HFFc6 (cell line): ENCODE data around the gene NXT1. TPM values are rescaled to one million over a fixed set of nuclear protein-coding genes. Genes with fewer than 3 reads are reported as not detected.

Experiments
- DNase-seq: peaks from one replicate; pipeline ENCODE4 v3.0.0-alpha.2; 2018
- H3K27ac Mint-ChIP-seq: 2 replicates; pipeline ENCODE4 v1.8.0; 2020; ENCODE audit warnings: mild to moderate bottlenecking, mixed read lengths
- H3K27me3 Mint-ChIP-seq: 2 replicates; pipeline ENCODE4 v1.8.0; 2021; ENCODE audit warnings: mild to moderate bottlenecking, moderate library complexity, mixed read lengths; ENCODE audit not compliant: insufficient read depth
- H3K36me3 Mint-ChIP-seq: 2 replicates; pipeline ENCODE4 v1.8.0; 2021; ENCODE audit warnings: low read depth, mixed read lengths
- H3K4me1 Mint-ChIP-seq: 2 replicates; pipeline ENCODE4 v1.8.0; 2020; ENCODE audit warnings: low read depth, mixed read lengths
- H3K4me3 Mint-ChIP-seq: 2 replicates; pipeline ENCODE4 v1.8.0; 2020; ENCODE audit warnings: mild to moderate bottlenecking, moderate library complexity, mixed read lengths
- H3K9me3 Mint-ChIP-seq: 2 replicates; pipeline ENCODE4 v1.8.0; 2020; ENCODE audit warnings: mild to moderate bottlenecking, mixed read lengths
- total RNA-seq, 6 experiments: library from RNA; stranded (reverse); fragmentation: NEBNext Ultra II Directional; extraction: Animal tissue kit (Norgen Biotek cat#: 25700); gene quantifications; 2 replicates in 1 of 6; 3 replicates in 5 of 6; pipeline ENCODE4 v1.2.3, GENCODE V29; 2021
- TF ChIP-seq, protein P1 (sequence below): fragments of 200-600 bp; sonication (generic); IDR thresholded peaks from 2 replicates; pipeline ENCODE4 v1.5.0; 2021; ENCODE audit warnings: antibody characterized with exemption, mild to moderate bottlenecking

NXT1 gene
- total RNA-seq, 6 experiments from 2014 or later, result 14.6 to 19.1 (median 15.9) TPM

DNA sequence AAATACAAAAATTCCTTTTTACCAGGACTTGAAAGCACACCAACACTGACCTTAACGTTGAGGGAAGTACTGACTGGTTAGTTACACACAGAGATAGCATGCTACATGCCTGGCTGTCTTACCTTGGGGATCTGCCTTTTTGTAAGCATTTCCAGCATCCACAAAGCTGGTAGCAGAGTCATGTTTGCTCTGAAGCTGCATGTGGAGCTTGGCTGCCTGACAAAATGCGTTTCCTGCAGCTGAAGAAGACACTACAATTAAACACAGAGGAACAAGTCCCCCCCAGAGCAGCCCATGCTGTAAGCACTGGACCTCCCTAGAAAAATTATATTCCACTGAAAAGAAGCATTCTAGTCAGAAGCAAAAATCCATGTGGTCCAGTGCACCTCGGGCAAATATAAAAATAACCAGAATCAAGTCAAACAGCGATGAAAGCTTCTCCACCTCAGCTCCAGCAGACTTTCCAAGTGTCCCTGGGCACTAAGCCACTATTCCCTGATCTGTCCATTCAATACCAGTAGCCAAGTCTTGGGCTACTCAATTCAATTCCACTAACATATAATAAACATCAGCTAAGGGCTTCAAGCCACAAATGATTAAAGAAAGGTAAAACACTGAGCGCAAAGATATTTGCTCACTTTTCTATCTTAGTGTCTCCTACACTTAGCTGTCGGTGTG is 46.5 kb downstream of the NXT1 start:
- DNase-seq, result no peak
- Mint-ChIP-seq H3K4me1 (peaks cover 41% of the 10 kb centered on the region), H3K36me3 (peaks cover 26% of the 10 kb centered on the region), H3K9me3 (no peaks in the 10 kb centered on the region), H3K27ac (peak overlapping the region; percentile 87; the same call in 1 of the 2 replicates), H3K27me3 (no peaks in the 10 kb centered on the region; the same call in 1 of the 2 replicates), H3K4me3 (no peak overlapping the region)
- TF ChIP-seq, protein P1, sequence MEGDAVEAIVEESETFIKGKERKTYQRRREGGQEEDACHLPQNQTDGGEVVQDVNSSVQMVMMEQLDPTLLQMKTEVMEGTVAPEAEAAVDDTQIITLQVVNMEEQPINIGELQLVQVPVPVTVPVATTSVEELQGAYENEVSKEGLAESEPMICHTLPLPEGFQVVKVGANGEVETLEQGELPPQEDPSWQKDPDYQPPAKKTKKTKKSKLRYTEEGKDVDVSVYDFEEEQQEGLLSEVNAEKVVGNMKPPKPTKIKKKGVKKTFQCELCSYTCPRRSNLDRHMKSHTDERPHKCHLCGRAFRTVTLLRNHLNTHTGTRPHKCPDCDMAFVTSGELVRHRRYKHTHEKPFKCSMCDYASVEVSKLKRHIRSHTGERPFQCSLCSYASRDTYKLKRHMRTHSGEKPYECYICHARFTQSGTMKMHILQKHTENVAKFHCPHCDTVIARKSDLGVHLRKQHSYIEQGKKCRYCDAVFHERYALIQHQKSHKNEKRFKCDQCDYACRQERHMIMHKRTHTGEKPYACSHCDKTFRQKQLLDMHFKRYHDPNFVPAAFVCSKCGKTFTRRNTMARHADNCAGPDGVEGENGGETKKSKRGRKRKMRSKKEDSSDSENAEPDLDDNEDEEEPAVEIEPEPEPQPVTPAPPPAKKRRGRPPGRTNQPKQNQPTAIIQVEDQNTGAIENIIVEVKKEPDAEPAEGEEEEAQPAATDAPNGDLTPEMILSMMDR, result no peak

DNA sequence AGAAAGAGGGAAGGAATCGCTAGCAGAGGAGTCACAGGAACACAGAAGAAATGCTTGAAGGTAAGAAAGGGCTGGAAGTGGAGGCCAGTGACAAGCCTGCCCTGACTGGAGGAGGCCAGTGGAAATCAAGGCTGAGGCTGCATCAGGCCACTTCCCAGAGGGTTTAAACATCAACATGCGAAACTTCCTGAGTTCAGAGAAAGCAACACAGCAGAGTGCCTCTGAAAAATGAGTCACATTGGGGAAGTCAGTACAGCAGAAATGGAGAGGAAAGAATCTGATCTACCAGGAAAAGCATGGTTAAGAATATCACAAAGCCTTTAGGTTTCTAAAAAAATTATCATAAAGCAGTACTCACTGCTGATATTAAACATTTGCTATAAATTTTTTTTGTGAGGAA is 47.4 kb downstream of the NXT1 start:
- peaks cover 41% of the 10 kb centered on the region for H3K4me1 Mint-ChIP-seq
- H3K36me3 Mint-ChIP-seq, result peaks cover 26% of the 10 kb centered on the region

DNA sequence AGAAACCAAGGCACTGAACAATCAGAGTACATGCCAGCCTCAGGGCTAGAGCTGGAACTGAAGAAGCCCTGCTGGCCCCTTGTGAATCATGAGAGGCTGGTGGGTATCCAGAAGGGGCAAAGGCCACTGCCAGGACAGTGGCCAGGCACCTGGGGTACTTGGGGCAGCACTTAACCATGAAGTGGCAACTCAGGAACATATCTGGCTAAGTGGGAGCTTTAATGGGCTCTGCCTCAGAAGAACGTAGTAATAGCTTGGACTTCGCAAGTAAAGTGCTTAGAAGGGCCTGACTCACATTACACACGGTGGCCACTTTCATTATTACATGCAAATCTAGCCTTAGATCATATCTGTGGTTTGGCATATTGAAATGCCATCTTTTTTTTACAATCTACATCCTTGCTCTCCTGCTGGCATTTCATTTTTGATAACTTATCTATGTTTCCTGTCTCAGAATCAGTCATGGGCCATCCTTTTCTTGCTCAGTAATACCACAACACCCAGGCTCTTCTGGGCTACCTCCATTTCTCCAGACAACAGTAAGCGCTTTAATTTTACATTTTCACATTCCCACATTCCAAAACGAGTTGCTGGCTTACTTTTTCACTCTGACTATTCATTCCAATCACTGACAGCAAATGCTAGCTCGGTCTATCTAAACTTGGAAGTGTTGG is 49.1 kb downstream of the NXT1 start:
- DNase-seq, result peak; percentile 58
- Mint-ChIP-seq H3K27ac (peak overlapping the region; percentile 44; the same call in 1 of the 2 replicates), H3K4me3 (peak overlapping the region; percentile 6; the same call in 1 of the 2 replicates), H3K27me3 (no peaks in the 10 kb centered on the region; the same call in 1 of the 2 replicates), H3K4me1 (peaks cover 51% of the 10 kb centered on the region), H3K36me3 (peaks cover 16% of the 10 kb centered on the region), H3K9me3 (no peaks in the 10 kb centered on the region)
- TF ChIP-seq, protein P1, result peak; percentile 60

More for the DNA sequence above, 47.4 kb downstream of the NXT1 start:
- H3K4me3 Mint-ChIP-seq, result peak overlapping the region; percentile 43
- DNase-seq, result peak; percentile 47
- no peaks in the 10 kb centered on the region for H3K9me3 Mint-ChIP-seq
- peak overlapping the region; percentile 87 for H3K27ac Mint-ChIP-seq
- no peaks in the 10 kb centered on the region; the same call in 1 of the 2 replicates for H3K27me3 Mint-ChIP-seq
- TF ChIP-seq, protein P1, result no peak

DNA sequence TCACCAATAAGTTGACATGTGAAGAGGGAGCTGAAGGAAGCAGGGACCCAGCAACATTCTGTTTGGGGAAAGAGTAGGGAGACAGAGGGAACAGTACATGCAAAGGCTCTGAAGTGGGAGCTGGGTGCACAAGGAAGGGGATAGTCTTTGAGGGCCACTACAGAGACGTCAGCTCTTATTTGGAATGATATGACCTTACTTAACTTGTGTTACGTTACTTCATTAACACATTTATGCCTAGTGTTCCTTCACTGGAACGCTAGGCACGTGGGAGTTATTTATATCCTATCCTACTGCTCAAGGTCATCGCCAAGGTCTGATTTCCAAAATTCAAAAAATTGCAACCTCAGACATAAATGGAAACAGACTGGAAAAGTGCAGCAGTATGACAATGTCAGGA is 50.5 kb downstream of the NXT1 start:
- Mint-ChIP-seq H3K4me1 (peaks cover 56% of the 10 kb centered on the region), H3K9me3 (no peaks in the 10 kb centered on the region), H3K27me3 (no peaks in the 10 kb centered on the region; the same call in 1 of the 2 replicates), H3K4me3 (no peak overlapping the region), H3K36me3 (peaks cover 16% of the 10 kb centered on the region), H3K27ac (peak overlapping the region; percentile 18; the same call in 1 of the 2 replicates)
- TF ChIP-seq, protein P1, result no peak
- DNase-seq, result no peak

DNA sequence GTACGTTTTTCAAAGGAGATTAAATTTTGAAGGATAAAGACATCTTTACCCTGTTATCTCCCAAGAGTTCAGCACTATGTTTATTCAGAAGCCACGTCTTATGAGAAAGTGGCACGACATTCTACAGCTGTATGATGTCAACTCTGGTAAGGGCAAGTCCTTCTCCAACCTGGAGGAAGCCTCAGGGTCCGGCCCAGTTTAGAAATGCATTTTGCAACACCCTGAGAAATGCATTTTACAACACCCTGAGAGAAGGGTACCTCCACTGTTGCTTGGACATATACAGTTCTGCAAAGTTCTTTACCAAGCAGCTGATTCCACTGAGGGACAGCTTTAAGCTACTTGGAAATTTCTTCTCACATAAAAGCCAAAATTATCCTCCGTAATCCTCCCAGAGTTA is 53.2 kb downstream of the NXT1 start:
- no peak overlapping the region for H3K4me3 Mint-ChIP-seq

More for the DNA sequence above, 53.2 kb downstream of the NXT1 start:
- H3K9me3 Mint-ChIP-seq, result no peaks in the 10 kb centered on the region
- no peak overlapping the region for H3K27ac Mint-ChIP-seq
- peaks cover 48% of the 10 kb centered on the region for H3K4me1 Mint-ChIP-seq
- no peak for DNase-seq
- no peaks in the 10 kb centered on the region; the same call in 1 of the 2 replicates for H3K27me3 Mint-ChIP-seq
- TF ChIP-seq, protein P1, result no peak
- peaks cover 16% of the 10 kb centered on the region for H3K36me3 Mint-ChIP-seq
